ENCODE measurements around the gene NHSL2.

The NHSL2 gene

DNA sequence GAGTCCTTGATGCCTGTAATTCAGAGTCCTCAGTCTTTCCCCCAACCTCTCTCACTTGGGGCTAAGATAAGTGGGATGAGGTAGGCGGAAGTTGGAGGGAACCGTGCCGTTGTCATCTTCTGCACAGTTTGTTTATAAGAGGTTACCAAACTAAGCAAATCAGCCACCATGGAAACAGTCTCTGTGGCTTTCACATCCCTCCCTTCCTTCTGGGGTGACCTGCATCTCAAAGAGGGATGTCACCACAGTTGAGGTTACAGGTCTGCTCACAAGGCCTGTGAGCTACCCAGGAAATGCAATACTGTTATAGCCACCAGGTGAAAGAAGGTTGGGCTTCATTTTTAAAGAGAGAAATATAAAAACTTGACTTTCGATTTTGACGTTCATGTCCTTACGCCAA, 194.8 kb downstream of the NHSL2 start:
- Mint-ChIP-seq H3K27ac (no peak overlapping the region), H3K4me3 (no peak overlapping the region), H3K36me3 (ENCODE audit: low read depth) (no peaks in the 10 kb centered on the region), H3K9me3 (peaks cover 4% of the 10 kb centered on the region), H3K4me1 (no peaks in the 10 kb centered on the region), H3K27me3 (ENCODE audit: low read depth) (peaks cover 3% of the 10 kb centered on the region)
- TF ChIP-seq, protein P1, sequence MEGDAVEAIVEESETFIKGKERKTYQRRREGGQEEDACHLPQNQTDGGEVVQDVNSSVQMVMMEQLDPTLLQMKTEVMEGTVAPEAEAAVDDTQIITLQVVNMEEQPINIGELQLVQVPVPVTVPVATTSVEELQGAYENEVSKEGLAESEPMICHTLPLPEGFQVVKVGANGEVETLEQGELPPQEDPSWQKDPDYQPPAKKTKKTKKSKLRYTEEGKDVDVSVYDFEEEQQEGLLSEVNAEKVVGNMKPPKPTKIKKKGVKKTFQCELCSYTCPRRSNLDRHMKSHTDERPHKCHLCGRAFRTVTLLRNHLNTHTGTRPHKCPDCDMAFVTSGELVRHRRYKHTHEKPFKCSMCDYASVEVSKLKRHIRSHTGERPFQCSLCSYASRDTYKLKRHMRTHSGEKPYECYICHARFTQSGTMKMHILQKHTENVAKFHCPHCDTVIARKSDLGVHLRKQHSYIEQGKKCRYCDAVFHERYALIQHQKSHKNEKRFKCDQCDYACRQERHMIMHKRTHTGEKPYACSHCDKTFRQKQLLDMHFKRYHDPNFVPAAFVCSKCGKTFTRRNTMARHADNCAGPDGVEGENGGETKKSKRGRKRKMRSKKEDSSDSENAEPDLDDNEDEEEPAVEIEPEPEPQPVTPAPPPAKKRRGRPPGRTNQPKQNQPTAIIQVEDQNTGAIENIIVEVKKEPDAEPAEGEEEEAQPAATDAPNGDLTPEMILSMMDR (IDR thresholded peaks at IDR 0.05; ENCODE audit: unreplicated experiment in 3 of 3), result no peak

- Mint-ChIP-seq H3K27ac (no peak overlapping the region), H3K4me3 (no peak overlapping the region), H3K36me3 (ENCODE audit: low read depth) (no peaks in the 10 kb centered on the region), H3K27me3 (ENCODE audit: low read depth) (peaks cover 3% of the 10 kb centered on the region), H3K4me1 (no peaks in the 10 kb centered on the region), H3K9me3 (peaks cover 4% of the 10 kb centered on the region)
- TF ChIP-seq, protein P1 (IDR thresholded peaks at IDR 0.05; ENCODE audit: unreplicated experiment in 3 of 3), result no peak
Observed at GRCh38 chrX:72107320-72107719, 196.7 kb downstream of the NHSL2 start.

GRCh38 chrX:72107841-72108595, 197.4 kb downstream of the NHSL2 start:
- peak overlapping the region in 1 of 3 experiments; percentile 29 for H3K27ac Mint-ChIP-seq
- H3K4me3 Mint-ChIP-seq, result no peak overlapping the region
- peaks cover 3% of the 10 kb centered on the region for H3K27me3 Mint-ChIP-seq (ENCODE audit: low read depth)
- H3K36me3 Mint-ChIP-seq (ENCODE audit: low read depth), result no peaks in the 10 kb centered on the region
- TF ChIP-seq, protein P1 (IDR thresholded peaks at IDR 0.05; ENCODE audit: unreplicated experiment in 3 of 3), result no peak
- no peaks in the 10 kb centered on the region for H3K4me1 Mint-ChIP-seq
- peaks cover 4% of the 10 kb centered on the region for H3K9me3 Mint-ChIP-seq

DNA sequence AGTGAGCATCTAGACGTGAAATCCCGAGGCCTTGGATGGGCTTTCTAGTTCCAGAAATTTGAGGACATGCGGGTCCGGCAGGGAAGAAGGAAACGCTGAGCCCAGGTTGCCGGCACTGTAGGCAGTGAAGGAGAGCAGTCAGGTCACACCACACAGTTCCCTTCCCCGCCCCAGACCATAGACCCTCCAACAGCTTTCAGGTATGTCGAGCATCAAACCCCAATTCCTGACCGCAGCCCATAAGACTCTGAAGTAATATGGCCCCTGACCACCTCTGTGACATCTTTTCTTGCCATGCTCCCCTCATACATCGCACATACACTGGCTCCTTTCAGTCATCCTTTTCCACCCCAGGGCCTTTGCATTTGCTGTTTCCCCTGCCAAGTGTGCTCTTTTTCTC, 198.0 kb downstream of the NHSL2 start:
- TF ChIP-seq, protein P1 (IDR thresholded peaks at IDR 0.05; ENCODE audit: unreplicated experiment in 3 of 3), result no peak
- peaks cover under 1% of the 10 kb centered on the region for H3K4me1 Mint-ChIP-seq
- H3K27ac Mint-ChIP-seq, result no peak overlapping the region
- H3K36me3 Mint-ChIP-seq (ENCODE audit: low read depth), result no peaks in the 10 kb centered on the region
- H3K27me3 Mint-ChIP-seq (ENCODE audit: low read depth), result peaks cover 3% of the 10 kb centered on the region
- peaks cover 4% of the 10 kb centered on the region for H3K9me3 Mint-ChIP-seq
- no peak overlapping the region for H3K4me3 Mint-ChIP-seq

- Mint-ChIP-seq H3K4me1 (peaks cover 11% of the 10 kb centered on the region), H3K9me3 (peaks cover 2% of the 10 kb centered on the region), H3K4me3 (no peak overlapping the region), H3K27me3 (ENCODE audit: low read depth) (no peaks in the 10 kb centered on the region), H3K27ac (peak overlapping the region in 2 of 3 experiments; percentile 68 to 81), H3K36me3 (ENCODE audit: low read depth) (no peaks in the 10 kb centered on the region)
- TF ChIP-seq, protein P1 (IDR thresholded peaks at IDR 0.05; ENCODE audit: unreplicated experiment in 3 of 3), result no peak
Observed at GRCh38 chrX:72110051-72110875, 199.6 kb downstream of the NHSL2 start.

Measured in nephron (organoid).